Left lung (tissue), 10 donors: ENCODE measurements around the gene ACTN1. TPM values are rescaled to one million over a fixed set of nuclear protein-coding genes. Genes with fewer than 3 reads are reported as not detected.

ENCODE experiments used
- ATAC-seq: fragments of 200-7000 bp; cut with Tn5 transposase; one replicate; pipeline ENCODE4 v1.9.1; 2020; ENCODE audit warnings: moderate library complexity
- DNase-seq, 4 donors: peaks; one replicate each; pipeline ENCODE4 v3.0.0-alpha.2; 2013 to 2020
- H3K27ac ChIP-seq, 2 donors: fragments of 200-600 bp; sonication (generic) in 1 of 2; one replicate each; pipeline versions ENCODE4 v1.5.0 to v1.8.0; 2020 to 2021
- H3K27me3 ChIP-seq, 2 donors: fragments of 200-600 bp; sonication (generic) in 1 of 2; one replicate each; pipeline versions ENCODE4 v1.5.0 to v1.8.0; 2020 to 2021
- H3K36me3 ChIP-seq, 2 donors: fragments of 200-600 bp; sonication (generic) in 1 of 2; one replicate each; pipeline versions ENCODE4 v1.5.0 to v1.8.0; 2020 to 2021
- H3K4me1 ChIP-seq, 2 donors: fragments of 200-600 bp; one replicate each; pipeline ENCODE4 v1.8.0; 2021
- H3K4me3 ChIP-seq, 2 donors: fragments of 200-600 bp; sonication (generic) in 1 of 2; one replicate each; pipeline versions ENCODE4 v1.5.0 to v1.8.0; 2020 to 2021; ENCODE audit warnings: mild to moderate bottlenecking in 1 of 2
- H3K9me3 ChIP-seq, 2 donors: fragments of 200-600 bp; sonication (generic) in 1 of 2; one replicate each; pipeline versions ENCODE4 v1.5.0 to v1.8.0; 2020 to 2021
- intact Hi-C, 2 donors: fragments of 100-400 bp; cut with DNase I; formaldehyde crosslinking; loops; one replicate each; pipeline versions ENCODE4 v1.11.2 to v1.14.2; 2022
- polyA plus RNA-seq, 6 donors: library from polyadenylated mRNA; unstranded; fragments of 120-200 nt; gene quantifications; one replicate each; pipeline ENCODE4 v1.2.1, GENCODE V29; 2013; ENCODE audit not compliant: insufficient read length in 6 of 6
- total RNA-seq, 2 donors: library from RNA; stranded (reverse); fragmentation: NEBNext Ultra II Directional; extraction: Animal tissue kit (Norgen Biotek cat#: 25700); gene quantifications; one replicate each; pipeline ENCODE4 v1.2.1, GENCODE V29; 2021
- TF ChIP-seq, protein P1 (sequence below), 2 donors: fragments of 200-600 bp; sonication (generic) in 1 of 2; IDR thresholded peaks; one replicate each; pipeline versions ENCODE4 v1.5.0 to v1.8.0; 2021; ENCODE audit warnings: antibody characterized with exemption in 2 of 2
- donor health status: DM: no; HTN: yes; CAD: no.
- donor health status: DM: no; HTN: no; CAD: no.

The ACTN1 gene
- total and polyA plus RNA-seq, 8 donors, result 125 to 225 (median 146) TPM

DNA sequence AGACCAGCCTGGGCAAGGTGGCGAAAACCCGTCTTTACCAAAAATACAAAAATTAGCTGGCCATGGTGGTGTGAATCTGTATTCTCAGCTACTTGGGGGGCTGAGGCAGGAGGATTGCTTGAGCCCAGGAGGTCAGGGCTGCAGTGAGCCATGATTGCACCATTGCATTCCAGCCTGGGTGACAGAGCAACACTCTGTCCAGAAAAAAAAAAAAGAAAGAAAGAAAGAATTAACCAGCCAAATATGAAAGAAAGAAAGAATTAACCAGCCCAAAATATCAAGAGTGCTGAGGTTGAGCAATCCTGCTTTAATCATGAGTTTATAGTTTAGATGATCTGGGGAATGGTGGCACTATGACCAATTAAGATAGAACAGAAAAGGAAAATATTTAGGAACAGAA, 3.5 kb upstream of the ACTN1 start:
- DNase-seq, result no peak
- intact Hi-C loops, result no loop called here

DNA sequence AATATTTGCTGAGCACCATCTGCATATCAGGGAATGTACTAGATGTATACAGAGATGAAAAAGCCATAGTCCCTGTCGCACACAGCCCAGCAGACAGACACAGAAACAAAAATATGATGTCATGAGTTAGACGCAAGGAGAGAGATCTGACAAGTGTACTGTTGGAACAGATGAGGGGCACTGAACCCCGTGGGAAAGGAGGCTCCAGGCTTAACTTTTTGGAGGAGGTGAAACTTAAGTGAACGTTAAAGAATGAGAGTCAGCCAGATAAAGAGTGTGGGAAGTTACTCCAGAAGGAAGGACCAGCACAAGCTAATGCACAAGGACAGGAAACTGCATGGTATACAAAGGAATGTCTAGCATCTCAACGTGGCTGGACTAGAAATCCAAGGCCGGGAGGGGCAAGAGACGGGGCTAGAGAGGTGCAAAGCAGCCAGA, 2.5 kb upstream of the ACTN1 start:
- intact Hi-C loops, result no loop called here
- H3K27ac ChIP-seq, result no peak overlapping the region
- TF ChIP-seq, protein P1, sequence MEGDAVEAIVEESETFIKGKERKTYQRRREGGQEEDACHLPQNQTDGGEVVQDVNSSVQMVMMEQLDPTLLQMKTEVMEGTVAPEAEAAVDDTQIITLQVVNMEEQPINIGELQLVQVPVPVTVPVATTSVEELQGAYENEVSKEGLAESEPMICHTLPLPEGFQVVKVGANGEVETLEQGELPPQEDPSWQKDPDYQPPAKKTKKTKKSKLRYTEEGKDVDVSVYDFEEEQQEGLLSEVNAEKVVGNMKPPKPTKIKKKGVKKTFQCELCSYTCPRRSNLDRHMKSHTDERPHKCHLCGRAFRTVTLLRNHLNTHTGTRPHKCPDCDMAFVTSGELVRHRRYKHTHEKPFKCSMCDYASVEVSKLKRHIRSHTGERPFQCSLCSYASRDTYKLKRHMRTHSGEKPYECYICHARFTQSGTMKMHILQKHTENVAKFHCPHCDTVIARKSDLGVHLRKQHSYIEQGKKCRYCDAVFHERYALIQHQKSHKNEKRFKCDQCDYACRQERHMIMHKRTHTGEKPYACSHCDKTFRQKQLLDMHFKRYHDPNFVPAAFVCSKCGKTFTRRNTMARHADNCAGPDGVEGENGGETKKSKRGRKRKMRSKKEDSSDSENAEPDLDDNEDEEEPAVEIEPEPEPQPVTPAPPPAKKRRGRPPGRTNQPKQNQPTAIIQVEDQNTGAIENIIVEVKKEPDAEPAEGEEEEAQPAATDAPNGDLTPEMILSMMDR (IDR thresholded peaks at IDR 0.05), result no peak
- ATAC-seq (no peak), DNase-seq (no peak)
- no peaks in the 10 kb centered on the region for H3K27me3 ChIP-seq
- no peaks in the 10 kb centered on the region for H3K36me3 ChIP-seq
- H3K4me1 ChIP-seq, result peaks cover 4 to 33% of the 10 kb centered on the region in 2 donors
- H3K9me3 ChIP-seq, result no peaks in the 10 kb centered on the region
- H3K4me3 ChIP-seq, result no peak overlapping the region

More for the DNA sequence above, 3.5 kb upstream of the ACTN1 start:
- H3K36me3 ChIP-seq, result no peaks in the 10 kb centered on the region
- no peaks in the 10 kb centered on the region for H3K9me3 ChIP-seq
- no peak overlapping the region for H3K27ac ChIP-seq
- no peaks in the 10 kb centered on the region for H3K27me3 ChIP-seq
- H3K4me3 ChIP-seq, result no peak overlapping the region
- H3K4me1 ChIP-seq, result peaks cover 0 to 23% of the 10 kb centered on the region in 2 donors
- ATAC-seq, result no peak
- TF ChIP-seq, protein P1 (IDR thresholded peaks at IDR 0.05), result no peak

DNA sequence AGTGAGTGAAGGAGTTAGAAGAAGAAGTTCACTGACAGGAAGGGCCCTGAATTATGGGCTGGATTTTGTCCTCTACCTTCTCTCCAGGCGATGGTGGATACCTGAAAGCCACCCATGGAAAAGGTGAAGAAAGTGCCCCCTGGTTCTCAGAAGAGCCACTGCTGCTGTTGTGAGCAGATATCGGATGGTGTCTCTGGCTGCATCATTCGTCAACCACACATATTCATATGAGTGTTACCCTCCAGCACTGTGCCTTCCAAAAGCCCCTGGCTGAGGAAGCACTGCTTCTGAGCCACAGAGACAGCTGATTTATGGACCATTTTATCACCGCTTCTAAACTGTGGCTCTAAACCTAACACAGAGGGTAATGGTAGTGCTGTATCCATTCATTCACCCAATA, 2.0 kb upstream of the ACTN1 start:
- peaks cover 7 to 37% of the 10 kb centered on the region in 2 donors for H3K4me1 ChIP-seq
- H3K27ac ChIP-seq, result no peak overlapping the region
- H3K27me3 ChIP-seq, result no peaks in the 10 kb centered on the region
- intact Hi-C loops, result no loop called here
- ATAC-seq, result no peak
- H3K4me3 ChIP-seq, result no peak overlapping the region
- no peaks in the 10 kb centered on the region for H3K9me3 ChIP-seq
- DNase-seq, result no peak
- H3K36me3 ChIP-seq, result no peaks in the 10 kb centered on the region
- TF ChIP-seq, protein P1 (IDR thresholded peaks at IDR 0.05), result no peak

DNA sequence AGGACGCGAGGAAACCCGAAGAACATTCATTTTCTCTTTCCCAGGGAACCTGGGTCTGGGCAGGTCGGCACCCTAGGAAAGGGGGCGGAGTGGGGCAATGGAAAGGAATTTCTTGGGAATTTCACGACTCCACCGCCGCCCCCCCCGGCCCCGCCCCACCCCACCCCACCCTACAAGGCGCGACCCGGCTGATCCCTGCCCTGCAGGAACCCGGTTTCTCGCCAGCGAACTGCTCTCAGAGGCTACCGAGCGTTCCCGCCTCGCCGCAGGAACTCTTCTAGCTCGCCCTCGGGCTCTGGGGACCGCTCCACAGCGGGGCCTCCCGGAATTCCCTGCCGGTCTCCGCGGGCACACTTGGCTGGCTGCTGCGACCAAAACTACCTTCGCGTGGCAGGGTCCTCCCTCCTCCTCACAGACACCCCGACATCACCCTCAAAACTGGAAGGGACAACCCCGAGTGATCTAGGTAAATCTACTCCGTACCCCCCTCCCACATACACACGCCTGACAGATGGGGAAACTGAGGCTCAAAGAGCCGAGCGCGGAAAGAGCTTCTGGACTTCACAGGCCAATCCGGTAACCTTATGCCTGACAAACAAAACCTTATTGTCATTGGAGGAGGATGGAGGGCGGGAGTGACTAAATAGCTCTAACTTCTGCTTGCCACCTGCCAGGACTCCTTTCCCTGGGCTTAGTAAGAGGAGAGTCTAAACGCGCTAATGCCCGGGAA, 785 bp upstream of the ACTN1 start:
- Histone ChIP-seq H3K9me3 (no peaks in the 10 kb centered on the region), H3K36me3 (no peaks in the 10 kb centered on the region), H3K27ac (peak overlapping the region; percentile 95 to 96), H3K4me1 (peaks cover 15 to 50% of the 10 kb centered on the region in 2 donors), H3K27me3 (no peaks in the 10 kb centered on the region), H3K4me3 (peak overlapping the region; percentile 93 to 96)
- intact Hi-C loops, result no loop called here
- TF ChIP-seq, protein P1 (IDR thresholded peaks at IDR 0.05), result no peak
- peak in 2 of 4 donors; percentile 61 to 86 for DNase-seq
- peak; percentile 22 for ATAC-seq

DNA sequence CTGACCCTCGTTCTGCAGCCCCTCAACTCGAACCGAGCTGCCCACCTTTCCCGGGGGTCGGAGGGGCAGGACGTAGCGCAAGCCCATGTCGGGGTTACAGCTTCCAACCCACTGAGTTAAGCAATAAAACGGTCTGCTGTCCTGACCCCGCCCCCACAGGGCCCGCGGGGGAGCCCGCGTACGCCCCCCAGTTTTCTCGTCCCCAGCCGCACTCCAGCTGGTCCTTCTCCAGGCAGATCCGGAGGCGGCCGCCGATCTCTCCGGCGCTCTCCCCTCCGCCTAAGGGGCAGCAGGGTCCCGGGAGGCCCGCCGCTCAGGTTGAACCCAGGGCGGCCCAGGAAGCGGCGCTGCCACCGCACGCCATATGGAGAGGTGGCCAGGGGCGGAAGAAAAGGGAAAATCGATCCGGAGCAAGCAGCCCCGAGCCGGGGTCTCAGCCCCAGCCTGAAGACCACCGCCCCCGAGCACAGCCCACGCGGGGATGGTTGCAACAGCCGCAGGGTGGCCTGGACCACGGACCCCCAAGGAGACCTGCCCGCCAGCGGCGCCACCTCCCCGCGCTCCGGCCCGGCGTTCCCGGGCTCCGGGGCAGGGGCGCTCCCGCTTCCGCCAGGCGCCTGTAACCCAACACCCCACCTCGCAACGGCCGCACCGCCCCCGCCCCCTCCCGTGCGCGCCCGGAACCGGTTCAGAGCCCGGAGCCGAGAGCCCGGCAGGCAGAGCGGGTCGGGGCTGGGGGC, 760 bp downstream of the ACTN1 start:
- Histone ChIP-seq H3K4me3 (peak overlapping the region; percentile 93 to 96), H3K4me1 (peaks cover 15 to 55% of the 10 kb centered on the region in 2 donors), H3K27me3 (no peaks in the 10 kb centered on the region), H3K9me3 (no peaks in the 10 kb centered on the region), H3K27ac (peak overlapping the region; percentile 95 to 96), H3K36me3 (peaks cover 0 to 15% of the 10 kb centered on the region in 2 donors)
- TF ChIP-seq, protein P1 (IDR thresholded peaks at IDR 0.05), result no peak
- intact Hi-C loops, result no loop called here
- ATAC-seq, result peak; percentile 64
- DNase-seq, result peak; percentile 66 to 92 (median 75)
